Measurements from ENCODE around the gene UNKL. TPM values are rescaled to one million over a fixed set of nuclear protein-coding genes. Genes with fewer than 3 reads are reported as not detected.

Gene UNKL
- total and polyA plus RNA-seq, 2 of the 8 experiments (the other 6 are each of a cell fraction or from before 2014, with no cell fraction given), result 25.1 to 31.8 TPM

DNA sequence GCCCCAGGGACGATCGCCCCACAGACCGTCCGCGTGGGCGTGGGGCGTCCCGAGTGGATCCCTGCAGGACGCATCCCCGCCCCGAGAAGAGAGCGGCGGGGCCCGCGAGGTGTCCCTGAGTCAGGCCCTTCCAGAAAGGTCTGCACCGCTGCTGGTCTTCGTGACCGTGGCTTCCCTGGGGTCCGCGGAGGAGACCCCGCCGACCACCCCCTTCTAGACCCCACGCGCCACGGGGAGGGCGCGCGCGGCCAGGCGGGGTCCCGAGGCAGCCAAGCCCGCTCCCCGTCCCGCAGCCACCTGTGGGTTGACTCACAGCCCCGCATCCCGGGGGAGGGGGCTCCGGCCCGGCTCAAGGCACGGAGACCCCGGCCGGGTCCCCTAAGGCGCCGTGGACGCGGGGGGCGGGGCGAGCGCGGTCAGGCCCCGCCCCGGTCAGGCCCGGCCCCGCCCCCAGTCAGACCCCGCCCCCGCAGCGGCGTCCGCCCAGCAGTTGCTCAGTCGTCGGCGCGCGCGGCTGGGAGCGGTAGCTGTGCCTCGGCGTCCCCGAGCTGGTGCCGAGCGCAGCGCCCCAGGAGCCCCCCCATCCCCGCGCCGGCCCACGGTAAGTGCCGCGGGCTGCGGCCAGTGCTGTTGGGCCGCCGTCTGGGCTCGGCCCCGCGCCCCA is 81.2 kb downstream of the UNKL start, which contains the start of gene BAIAP3 (continued):
- TF ChIP-seq, protein P1, sequence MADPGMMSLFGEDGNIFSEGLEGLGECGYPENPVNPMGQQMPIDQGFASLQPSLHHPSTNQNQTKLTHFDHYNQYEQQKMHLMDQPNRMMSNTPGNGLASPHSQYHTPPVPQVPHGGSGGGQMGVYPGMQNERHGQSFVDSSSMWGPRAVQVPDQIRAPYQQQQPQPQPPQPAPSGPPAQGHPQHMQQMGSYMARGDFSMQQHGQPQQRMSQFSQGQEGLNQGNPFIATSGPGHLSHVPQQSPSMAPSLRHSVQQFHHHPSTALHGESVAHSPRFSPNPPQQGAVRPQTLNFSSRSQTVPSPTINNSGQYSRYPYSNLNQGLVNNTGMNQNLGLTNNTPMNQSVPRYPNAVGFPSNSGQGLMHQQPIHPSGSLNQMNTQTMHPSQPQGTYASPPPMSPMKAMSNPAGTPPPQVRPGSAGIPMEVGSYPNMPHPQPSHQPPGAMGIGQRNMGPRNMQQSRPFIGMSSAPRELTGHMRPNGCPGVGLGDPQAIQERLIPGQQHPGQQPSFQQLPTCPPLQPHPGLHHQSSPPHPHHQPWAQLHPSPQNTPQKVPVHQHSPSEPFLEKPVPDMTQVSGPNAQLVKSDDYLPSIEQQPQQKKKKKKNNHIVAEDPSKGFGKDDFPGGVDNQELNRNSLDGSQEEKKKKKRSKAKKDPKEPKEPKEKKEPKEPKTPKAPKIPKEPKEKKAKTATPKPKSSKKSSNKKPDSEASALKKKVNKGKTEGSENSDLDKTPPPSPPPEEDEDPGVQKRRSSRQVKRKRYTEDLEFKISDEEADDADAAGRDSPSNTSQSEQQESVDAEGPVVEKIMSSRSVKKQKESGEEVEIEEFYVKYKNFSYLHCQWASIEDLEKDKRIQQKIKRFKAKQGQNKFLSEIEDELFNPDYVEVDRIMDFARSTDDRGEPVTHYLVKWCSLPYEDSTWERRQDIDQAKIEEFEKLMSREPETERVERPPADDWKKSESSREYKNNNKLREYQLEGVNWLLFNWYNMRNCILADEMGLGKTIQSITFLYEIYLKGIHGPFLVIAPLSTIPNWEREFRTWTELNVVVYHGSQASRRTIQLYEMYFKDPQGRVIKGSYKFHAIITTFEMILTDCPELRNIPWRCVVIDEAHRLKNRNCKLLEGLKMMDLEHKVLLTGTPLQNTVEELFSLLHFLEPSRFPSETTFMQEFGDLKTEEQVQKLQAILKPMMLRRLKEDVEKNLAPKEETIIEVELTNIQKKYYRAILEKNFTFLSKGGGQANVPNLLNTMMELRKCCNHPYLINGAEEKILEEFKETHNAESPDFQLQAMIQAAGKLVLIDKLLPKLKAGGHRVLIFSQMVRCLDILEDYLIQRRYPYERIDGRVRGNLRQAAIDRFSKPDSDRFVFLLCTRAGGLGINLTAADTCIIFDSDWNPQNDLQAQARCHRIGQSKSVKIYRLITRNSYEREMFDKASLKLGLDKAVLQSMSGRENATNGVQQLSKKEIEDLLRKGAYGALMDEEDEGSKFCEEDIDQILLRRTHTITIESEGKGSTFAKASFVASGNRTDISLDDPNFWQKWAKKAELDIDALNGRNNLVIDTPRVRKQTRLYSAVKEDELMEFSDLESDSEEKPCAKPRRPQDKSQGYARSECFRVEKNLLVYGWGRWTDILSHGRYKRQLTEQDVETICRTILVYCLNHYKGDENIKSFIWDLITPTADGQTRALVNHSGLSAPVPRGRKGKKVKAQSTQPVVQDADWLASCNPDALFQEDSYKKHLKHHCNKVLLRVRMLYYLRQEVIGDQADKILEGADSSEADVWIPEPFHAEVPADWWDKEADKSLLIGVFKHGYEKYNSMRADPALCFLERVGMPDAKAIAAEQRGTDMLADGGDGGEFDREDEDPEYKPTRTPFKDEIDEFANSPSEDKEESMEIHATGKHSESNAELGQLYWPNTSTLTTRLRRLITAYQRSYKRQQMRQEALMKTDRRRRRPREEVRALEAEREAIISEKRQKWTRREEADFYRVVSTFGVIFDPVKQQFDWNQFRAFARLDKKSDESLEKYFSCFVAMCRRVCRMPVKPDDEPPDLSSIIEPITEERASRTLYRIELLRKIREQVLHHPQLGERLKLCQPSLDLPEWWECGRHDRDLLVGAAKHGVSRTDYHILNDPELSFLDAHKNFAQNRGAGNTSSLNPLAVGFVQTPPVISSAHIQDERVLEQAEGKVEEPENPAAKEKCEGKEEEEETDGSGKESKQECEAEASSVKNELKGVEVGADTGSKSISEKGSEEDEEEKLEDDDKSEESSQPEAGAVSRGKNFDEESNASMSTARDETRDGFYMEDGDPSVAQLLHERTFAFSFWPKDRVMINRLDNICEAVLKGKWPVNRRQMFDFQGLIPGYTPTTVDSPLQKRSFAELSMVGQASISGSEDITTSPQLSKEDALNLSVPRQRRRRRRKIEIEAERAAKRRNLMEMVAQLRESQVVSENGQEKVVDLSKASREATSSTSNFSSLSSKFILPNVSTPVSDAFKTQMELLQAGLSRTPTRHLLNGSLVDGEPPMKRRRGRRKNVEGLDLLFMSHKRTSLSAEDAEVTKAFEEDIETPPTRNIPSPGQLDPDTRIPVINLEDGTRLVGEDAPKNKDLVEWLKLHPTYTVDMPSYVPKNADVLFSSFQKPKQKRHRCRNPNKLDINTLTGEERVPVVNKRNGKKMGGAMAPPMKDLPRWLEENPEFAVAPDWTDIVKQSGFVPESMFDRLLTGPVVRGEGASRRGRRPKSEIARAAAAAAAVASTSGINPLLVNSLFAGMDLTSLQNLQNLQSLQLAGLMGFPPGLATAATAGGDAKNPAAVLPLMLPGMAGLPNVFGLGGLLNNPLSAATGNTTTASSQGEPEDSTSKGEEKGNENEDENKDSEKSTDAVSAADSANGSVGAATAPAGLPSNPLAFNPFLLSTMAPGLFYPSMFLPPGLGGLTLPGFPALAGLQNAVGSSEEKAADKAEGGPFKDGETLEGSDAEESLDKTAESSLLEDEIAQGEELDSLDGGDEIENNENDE (IDR thresholded peaks at IDR 0.05; ENCODE audit: insufficient replicate concordance, low read length), result no peak
- no peak for TF ChIP-seq MAFK (IDR thresholded peaks at IDR 0.05; ENCODE audit: low read depth, low read length)
- no peak for TF ChIP-seq CHD1 (IDR thresholded peaks at IDR 0.05; ENCODE audit: low read depth, low read length)
- TF ChIP-seq, protein P2, sequence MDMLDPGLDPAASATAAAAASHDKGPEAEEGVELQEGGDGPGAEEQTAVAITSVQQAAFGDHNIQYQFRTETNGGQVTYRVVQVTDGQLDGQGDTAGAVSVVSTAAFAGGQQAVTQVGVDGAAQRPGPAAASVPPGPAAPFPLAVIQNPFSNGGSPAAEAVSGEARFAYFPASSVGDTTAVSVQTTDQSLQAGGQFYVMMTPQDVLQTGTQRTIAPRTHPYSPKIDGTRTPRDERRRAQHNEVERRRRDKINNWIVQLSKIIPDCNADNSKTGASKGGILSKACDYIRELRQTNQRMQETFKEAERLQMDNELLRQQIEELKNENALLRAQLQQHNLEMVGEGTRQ (IDR thresholded peaks at IDR 0.05; ENCODE audit: low read length), result no peak
- TF ChIP-seq YY1 (IDR thresholded peaks at IDR 0.05; ENCODE audit: low read depth, low read length), result no peak
- no peak for TF ChIP-seq ASH2L (IDR thresholded peaks at IDR 0.05; ENCODE audit: low read length)
- 0 out of 4 replicates have a peak, but pooled peaks have one; percentile 14 to 25 for TF ChIP-seq HDAC2 (IDR thresholded peaks at IDR 0.05; ENCODE audit: borderline replicate concordance in 1 of 2, low read depth in 2 of 2, low read length in 2 of 2)
- TF ChIP-seq RBBP5 (IDR thresholded peaks at IDR 0.05; ENCODE audit: borderline replicate concordance, low read depth, low read length), result no peak
- TF ChIP-seq RFX5 (IDR thresholded peaks at IDR 0.05; ENCODE audit: borderline replicate concordance, low read depth, low read length), result no peak
